GM19324 (cell line): ENCODE results near the gene IPO9.
"Not testable (repeated sequence)": the region's sequence is repeated elsewhere in the genome, so short reads cannot be mapped to it uniquely, and the experiment has no call there.

Experiments
- ATAC-seq: cut with Tn5 transposase; IDR thresholded peaks from one replicate; pipeline ENCODE4 v1.9.1; 2021; ENCODE audit warnings: mild to moderate bottlenecking, moderate library complexity; ENCODE audit not compliant: unreplicated experiment, low FRiP score

The IPO9 gene

GRCh38 chr1:201845331-201846083, 16.6 kb downstream of the IPO9 start:
- no peak for ATAC-seq

- ATAC-seq = no peak
Observed at GRCh38 chr1:201847150-201847549, 18.2 kb downstream of the IPO9 start.

DNA sequence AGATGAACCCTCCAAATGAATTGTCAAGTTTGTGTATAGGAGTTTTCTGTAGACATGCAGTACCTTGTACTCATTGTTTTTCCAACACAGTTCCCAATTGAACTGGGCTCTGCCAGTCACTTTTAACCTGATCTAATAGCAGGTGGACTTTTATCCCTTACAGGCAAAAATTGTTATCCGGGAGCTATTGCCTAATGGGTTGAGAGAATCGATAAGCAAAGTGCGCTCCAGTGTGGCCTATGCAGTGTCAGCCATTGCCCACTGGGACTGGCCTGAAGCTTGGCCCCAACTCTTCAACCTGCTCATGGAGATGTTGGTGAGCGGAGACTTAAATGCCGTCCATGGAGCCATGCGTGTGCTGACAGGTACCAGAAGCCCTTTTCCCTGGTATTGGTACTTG, 19.3 kb downstream of the IPO9 start:
- ATAC-seq = no peak

DNA sequence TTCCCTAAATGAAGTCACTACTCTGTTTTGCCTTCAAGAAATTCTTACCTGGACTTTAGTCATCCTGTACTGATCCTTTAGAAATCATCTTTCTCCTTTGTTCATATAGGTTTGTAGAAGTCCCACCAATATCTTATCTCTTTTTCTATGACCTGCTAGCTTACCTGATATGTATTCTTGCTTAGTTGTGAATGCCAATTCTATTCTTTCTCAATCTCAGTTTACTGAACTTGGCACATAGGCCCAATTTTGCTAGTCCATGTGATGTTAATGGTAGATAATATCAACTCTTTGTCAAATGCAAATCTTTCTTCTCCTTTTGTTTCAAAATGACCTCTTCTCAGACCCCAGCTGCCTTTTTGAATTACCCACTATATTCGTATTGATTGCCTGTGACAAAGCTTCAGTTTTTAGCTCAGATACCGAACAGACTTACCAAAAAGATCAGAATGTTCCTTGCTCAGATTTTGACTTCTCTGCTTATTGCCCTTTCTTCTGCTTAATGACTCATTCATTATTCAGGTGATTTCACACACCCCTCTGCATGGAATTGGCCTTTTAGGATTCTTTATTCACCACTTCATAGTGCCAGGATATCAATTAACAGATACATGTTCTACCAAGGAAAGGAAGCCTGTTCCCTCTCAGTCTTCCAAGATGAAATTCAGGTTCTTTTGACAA, 20.6 kb downstream of the IPO9 start:
- ATAC-seq = no peak

- ATAC-seq = no peak
Observed at GRCh38 chr1:201850053-201850397, 21.1 kb downstream of the IPO9 start.

GRCh38 chr1:201851949-201852348, 23.0 kb downstream of the IPO9 start:
- no peak for ATAC-seq

GRCh38 chr1:201856722-201857121, 27.8 kb downstream of the IPO9 start:
- not testable (repeated sequence) for ATAC-seq

DNA sequence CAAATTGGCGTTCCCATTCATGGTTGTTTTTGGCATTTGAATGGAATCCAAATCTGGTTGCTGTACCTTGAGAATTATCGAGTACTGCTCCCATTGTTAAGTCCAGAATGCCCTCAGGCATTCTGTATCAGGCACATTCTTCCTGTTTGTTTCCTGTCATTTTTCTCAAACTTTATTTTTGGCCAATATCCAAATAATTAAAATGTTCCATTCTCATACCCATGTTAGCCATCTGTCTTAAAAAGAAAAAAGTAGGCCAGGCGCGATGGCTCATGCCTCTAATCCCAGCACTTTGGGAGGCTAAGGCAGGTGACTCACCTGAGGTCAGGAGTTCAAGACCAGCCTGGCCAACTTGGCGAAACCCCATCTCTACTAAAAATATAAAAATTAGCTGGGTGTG, 30.5 kb downstream of the IPO9 start:
- ATAC-seq = no peak

DNA sequence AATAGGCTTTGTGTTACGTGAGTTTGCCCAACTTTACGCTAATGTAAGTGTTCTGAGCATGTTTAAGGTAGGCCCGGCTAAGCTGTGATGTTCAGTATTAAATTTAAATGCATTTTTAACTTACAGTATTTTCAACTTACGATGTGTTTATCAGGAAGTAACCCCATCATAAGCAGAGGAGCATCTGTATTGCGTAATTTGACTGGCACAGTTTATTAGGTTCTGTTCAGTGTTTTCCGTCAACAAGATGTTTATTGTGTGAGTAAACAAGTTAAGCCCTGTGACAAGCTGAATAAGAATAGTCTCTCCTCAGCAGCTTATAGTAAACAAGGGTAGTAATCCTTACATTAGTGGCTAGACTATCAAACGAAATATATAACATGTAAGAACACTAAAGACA, 32.5 kb downstream of the IPO9 start:
- ATAC-seq = no peak

DNA sequence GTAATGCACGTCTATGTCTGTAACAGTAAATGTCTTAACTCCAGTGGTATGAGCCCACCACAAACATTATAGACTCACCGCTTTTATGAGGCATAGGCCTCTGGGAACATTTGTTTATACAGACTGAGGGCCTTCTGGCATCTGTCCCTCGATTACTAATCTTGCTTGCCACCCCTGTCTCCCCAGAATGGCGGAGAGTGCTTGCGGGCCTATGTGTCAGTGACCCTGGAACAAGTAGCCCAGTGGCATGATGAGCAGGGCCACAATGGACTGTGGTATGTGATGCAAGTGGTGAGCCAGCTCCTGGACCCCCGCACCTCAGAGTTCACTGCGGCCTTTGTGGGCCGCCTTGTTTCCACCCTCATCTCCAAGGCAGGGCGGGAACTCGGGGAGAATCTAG, 41.4 kb downstream of the IPO9 start:
- no peak for ATAC-seq

- ATAC-seq = no peak
Observed at GRCh38 chr1:201874672-201875071, 45.7 kb downstream of the IPO9 start.

DNA sequence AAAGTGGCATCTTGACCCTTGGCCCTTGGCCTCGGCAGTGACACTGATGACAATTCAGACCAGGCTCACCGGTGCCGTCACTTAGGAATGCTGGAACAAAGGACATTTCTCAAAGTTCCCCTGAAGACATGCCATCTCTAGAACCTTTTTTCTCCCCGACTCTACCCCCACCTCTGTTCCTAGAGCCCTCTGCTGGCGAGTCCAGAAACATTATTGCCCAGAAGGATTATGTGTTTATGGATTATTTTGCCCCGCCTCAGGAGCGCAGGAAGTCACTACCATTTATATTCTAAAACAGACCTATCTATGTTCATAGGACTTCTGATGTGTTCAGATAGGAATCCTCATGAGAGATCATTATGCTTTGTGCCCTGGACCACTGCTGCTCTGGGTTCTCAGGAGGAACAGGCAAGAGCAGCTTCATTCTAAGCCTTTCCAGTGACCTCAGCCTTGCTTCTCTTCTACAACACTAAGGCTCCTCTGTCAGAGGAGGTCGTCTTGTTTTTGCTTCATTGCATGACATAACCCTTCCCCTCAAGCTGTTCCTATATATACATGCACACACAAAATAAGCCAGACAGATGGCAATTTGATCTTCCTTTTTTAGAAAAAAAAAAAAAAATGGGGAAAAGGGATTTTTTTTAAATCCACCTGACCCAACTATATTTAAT, 47.3 kb downstream of the IPO9 start:
- ATAC-seq = no peak

- no peak for ATAC-seq
Observed at GRCh38 chr1:201877877-201878401, 49.0 kb downstream of the IPO9 start.

DNA sequence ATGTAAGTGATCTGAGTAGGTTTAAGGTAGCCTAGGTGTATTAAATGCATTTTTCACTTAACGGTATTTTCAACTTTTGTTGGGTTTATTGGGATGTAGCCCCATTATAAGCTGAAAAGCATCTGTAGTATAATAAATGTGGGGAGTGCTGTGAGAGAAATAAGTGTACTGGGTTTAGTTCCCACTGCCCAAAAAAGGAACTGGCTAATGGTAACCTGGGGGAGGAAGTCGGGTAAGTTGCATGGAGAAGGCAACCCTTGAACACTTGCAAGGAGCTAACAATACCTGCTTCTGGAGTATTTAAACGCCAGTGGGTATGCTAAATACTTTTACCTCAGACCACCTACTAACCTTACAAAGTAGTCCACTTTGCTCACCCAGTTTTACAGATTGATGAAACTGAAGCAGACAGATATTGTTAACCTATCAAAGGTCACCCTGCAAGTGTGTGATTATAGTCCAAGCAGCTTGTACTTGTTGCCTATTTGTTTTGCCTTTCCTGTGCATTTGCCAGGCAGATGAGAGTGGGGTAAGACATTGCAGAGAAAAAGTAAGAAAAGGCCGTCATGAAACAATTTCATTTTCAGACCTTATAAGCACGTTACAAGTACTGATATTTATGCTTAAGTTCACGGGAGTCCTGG, 52.1 kb downstream of the IPO9 start:
- ATAC-seq = no peak

DNA sequence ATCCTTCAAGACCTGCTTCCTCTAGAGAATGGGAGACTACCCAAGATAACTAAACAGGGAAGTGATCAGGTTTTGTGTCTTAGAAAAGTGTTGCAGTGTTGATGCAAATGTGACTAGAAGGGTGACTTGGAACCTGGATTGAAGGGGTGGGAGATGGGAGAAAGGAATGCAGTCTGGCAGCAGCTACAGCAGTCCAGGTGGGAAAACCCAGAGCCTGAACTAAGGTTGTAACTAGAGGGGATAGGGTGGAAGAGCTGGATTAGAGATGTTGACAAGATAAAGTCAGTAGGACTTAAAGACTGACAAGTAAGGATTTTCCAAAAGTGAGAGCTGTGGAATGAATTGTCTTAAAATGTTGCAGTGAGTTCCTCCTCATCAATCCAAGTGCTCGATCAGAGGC, 52.7 kb downstream of the IPO9 start:
- no peak for ATAC-seq

DNA sequence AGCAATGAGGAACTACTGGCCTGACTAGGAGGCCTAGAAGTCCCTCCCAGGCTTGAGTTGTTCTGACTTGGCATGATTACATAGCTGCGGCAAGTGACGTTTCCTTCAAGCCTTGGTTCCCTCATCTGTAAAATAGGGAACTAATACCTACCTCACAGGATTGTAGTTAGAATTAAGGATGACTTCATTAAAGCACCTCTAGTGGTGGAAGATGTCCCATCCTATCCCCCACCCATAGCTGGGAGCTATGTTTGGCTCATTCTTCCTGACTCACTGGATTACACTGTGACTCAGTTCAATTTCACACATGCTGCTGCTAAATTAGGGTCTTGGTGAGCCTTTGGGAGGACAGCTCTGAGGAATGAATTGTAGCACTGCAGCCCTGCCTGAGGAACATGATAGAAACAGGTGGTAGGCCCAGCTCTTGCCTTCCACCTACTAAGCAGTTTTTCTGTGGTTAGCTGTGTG, 53.7 kb downstream of the IPO9 start:
- no peak for ATAC-seq

- no peak for ATAC-seq
Observed at GRCh38 chr1:201883266-201883665, 54.3 kb downstream of the IPO9 start.

GRCh38 chr1:201883786-201884185, 54.8 kb downstream of the IPO9 start:
- ATAC-seq = no peak

DNA sequence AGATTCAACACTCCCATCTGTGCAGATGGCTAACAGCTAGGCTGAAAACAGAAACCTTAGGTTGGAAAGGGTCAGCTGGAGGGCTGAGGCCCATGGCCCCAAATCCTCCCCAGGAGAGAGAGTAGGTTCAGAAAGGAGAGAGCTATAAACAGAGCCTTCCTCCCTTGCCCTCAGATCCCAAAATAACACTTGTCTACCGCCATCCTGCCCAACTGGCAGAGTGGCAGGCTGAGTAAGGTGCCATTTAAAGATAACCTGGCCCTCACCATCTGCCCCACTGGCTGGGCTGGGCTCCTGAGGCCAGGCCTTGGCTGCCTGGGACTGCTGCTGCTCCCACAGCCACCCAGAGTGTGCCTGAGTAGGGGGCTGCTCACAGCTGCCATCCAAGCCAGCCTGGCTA, 55.5 kb downstream of the IPO9 start:
- no peak for ATAC-seq

DNA sequence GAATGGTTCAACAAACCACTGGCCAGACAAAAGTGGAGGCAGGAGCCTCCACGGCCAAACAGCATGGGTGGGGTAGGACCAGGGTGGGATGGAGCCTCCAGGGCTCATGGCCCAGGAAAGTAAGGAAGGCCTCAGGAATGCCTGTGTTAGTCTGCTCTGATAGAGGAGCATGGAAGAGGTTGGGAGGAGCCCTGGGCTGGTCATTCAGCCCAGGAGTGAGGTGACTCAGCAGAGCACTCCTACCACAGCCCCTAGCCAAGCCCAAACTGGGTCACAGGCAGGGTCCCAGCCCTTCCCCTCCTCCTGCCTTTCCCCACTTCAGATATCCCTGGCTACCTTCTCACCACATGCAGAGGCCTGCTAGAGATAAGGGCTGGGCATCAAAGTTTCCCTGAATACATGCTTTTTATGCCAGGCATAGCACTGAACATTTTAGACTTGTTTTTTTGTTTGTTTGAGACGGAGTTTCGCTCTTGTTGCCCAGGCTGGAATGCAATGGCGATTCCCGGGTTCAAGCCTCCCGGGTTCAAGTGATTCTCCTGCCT, 56.6 kb downstream of the IPO9 start:
- ATAC-seq = no peak
